A673 (cell line): ENCODE results near the gene SIMC1. TPM values are rescaled to one million over a fixed set of nuclear protein-coding genes. Genes with fewer than 3 reads are reported as not detected.

Experiments used
- BruUV-seq: library from RNA; stranded (reverse); fragments of 400-500 nt; replicated peaks from 2 replicates; lab custom pipeline; 2021; lab: Mats Ljungman, UMichigan
- CTCF ChIA-PET: fragments of 300-600 bp; sonication (Branson Sonifier 250); formaldehyde crosslinking; loops from one replicate; lab custom pipeline; 2022; ENCODE audit warnings: antibody characterized with exemption; lab: Charles Lee
- POLR2A ChIA-PET: fragments of 300-600 bp; sonication (Branson Sonifier 250); formaldehyde crosslinking; loops from one replicate; lab custom pipeline; 2022; ENCODE audit warnings: antibody characterized with exemption; ENCODE audit not compliant: low non-redundant PET; lab: Charles Lee
- DNase-seq: peaks from one replicate; pipeline ENCODE4 v3.0.0-alpha.2; 2015; ENCODE audit warnings: low spot score
- H3K27ac ChIP-seq: fragments of 200-600 bp; sonication (generic); 2 replicates; pipeline ENCODE4 v1.5.1; 2016; ENCODE audit warnings: mixed run types, low read depth, mild to moderate bottlenecking, mixed read lengths, antibody characterized with exemption, low read length; ENCODE audit not compliant: poor library complexity, severe bottlenecking
- H3K27me3 ChIP-seq: fragments of 200-600 bp; sonication (generic); replicated peaks from 2 replicates; pipeline ENCODE4 v1.6.1; 2017; ENCODE audit warnings: mixed run types, low read depth, mild to moderate bottlenecking, mixed read lengths, antibody characterized with exemption, low read length; ENCODE audit not compliant: insufficient read depth, poor library complexity
- H3K36me3 ChIP-seq: fragments of 200-600 bp; sonication (generic); 2 replicates; pipeline ENCODE4 v1.6.1; 2016; ENCODE audit warnings: mixed run types, mild to moderate bottlenecking, mixed read lengths, antibody characterized with exemption, low read length; ENCODE audit not compliant: insufficient read depth, poor library complexity, severe bottlenecking
- H3K4me1 ChIP-seq: fragments of 200-600 bp; sonication (generic); 2 replicates; pipeline ENCODE4 v1.6.1; 2017; ENCODE audit warnings: mixed run types, mild to moderate bottlenecking, mixed read lengths, antibody characterized with exemption, low read length; ENCODE audit not compliant: insufficient read depth, poor library complexity, severe bottlenecking
- H3K4me3 ChIP-seq: fragments of 200-600 bp; sonication (generic); 2 replicates; pipeline ENCODE4 v1.5.1; 2016; ENCODE audit warnings: low read depth, mixed run types, mild to moderate bottlenecking, mixed read lengths, low read length; ENCODE audit not compliant: poor library complexity, severe bottlenecking
- H3K9me3 ChIP-seq: fragments of 200-600 bp; sonication (generic); 2 replicates; pipeline ENCODE4 v1.6.1; 2016; ENCODE audit warnings: mixed run types, low read depth, mild to moderate bottlenecking, mixed read lengths, antibody characterized with exemption, low read length; ENCODE audit not compliant: poor library complexity, severe bottlenecking
- CTCF ChIP-seq: fragments of 300-800, 200-600 bp; sonication (generic); conservative IDR thresholded peaks from 2 replicates; pipeline ENCODE4 v1.5.1; 2017; ENCODE audit warnings: low read depth, mild to moderate bottlenecking, antibody characterized with exemption, low read length, moderate library complexity, mixed read lengths
- EZH2 ChIP-seq: fragments of 200-600 bp; sonication (generic); IDR thresholded peaks from 2 replicates; pipeline ENCODE4 v1.6.1; 2017; ENCODE audit warnings: borderline replicate concordance, low read depth, mild to moderate bottlenecking, mixed read lengths, antibody characterized with exemption, low read length; ENCODE audit not compliant: poor library complexity, severe bottlenecking
- intact Hi-C: fragments of 100-400 bp; cut with micrococcal nuclease; formaldehyde crosslinking; loops from one replicate; pipeline ENCODE4 v1.10.0; 2022; ENCODE audit not compliant: unreplicated experiment
- total RNA-seq: library from RNA; stranded (reverse); gene quantifications from 2 replicates; pipeline ENCODE4 v1.2.3, GENCODE V29; 2021

The SIMC1 gene
- total RNA-seq, 1 experiment from 2014 or later = 26.6 TPM

GRCh38 chr5:176350416-176350815 lies 112.2 kb downstream of the SIMC1 start:
- BruUV-seq = no TSS peak
- DNase-seq = no peak
- no peak overlapping the region for H3K27ac ChIP-seq
- intact Hi-C loops = no loop called here
- peaks cover 71% of the 10 kb centered on the region for H3K36me3 ChIP-seq
- H3K9me3 ChIP-seq = no peaks in the 10 kb centered on the region
- H3K27me3 ChIP-seq = no peaks in the 10 kb centered on the region
- POLR2A ChIA-PET = no interaction called here
- CTCF ChIA-PET = no interaction called here
- no peak overlapping the region for H3K4me3 ChIP-seq
- H3K4me1 ChIP-seq = no peaks in the 10 kb centered on the region
- no peak for TF ChIP-seq CTCF
- TF ChIP-seq EZH2 = no peak

GRCh38 chr5:176352116-176352878 lies 114.1 kb downstream of the SIMC1 start:
- H3K36me3 ChIP-seq = peaks cover 55% of the 10 kb centered on the region
- no peak overlapping the region for H3K27ac ChIP-seq
- H3K4me3 ChIP-seq = no peak overlapping the region
- intact Hi-C loops = no loop called here
- DNase-seq = no peak
- ChIA-PET POLR2A (no interaction called here), CTCF (no interaction called here)
- no peaks in the 10 kb centered on the region for H3K4me1 ChIP-seq
- no TSS peak for BruUV-seq
- H3K9me3 ChIP-seq = no peaks in the 10 kb centered on the region
- no peaks in the 10 kb centered on the region for H3K27me3 ChIP-seq
- TF ChIP-seq EZH2 (no peak), CTCF (no peak)

GRCh38 chr5:176353533-176353932 lies 115.3 kb downstream of the SIMC1 start:
- Histone ChIP-seq H3K36me3 (peaks cover 49% of the 10 kb centered on the region), H3K27me3 (no peaks in the 10 kb centered on the region)
- no TSS peak for BruUV-seq

More at GRCh38 chr5:176353533-176353932, 115.3 kb downstream of the SIMC1 start:
- ChIA-PET CTCF (no interaction called here), POLR2A (no interaction called here)
- Histone ChIP-seq H3K4me1 (no peaks in the 10 kb centered on the region), H3K27ac (no peak overlapping the region), H3K4me3 (no peak overlapping the region), H3K9me3 (no peaks in the 10 kb centered on the region)
- DNase-seq = no peak
- intact Hi-C loops = no loop called here
- TF ChIP-seq EZH2 = no peak
- TF ChIP-seq CTCF = no peak
